Gastrocnemius medialis (tissue), 4 donors: ENCODE data around the gene CAMTA1. TPM values are rescaled to one million over a fixed set of nuclear protein-coding genes. Genes with fewer than 3 reads are reported as not detected.

Experiments used
- ATAC-seq, 2 donors: fragments of 150-250 bp; one replicate each; pipeline ENCODE4 v1.9.1; 2016
- DNase-seq, 2 donors: peaks; one replicate each; pipeline ENCODE4 v3.0.0-alpha.2; 2019
- H3K27ac ChIP-seq, 4 donors: fragments of 200-600 bp; sonication (generic); 1 replicate in 1 of 4; 2 replicates in 3 of 4; pipeline ENCODE4 v1.5.1; 2016 to 2018; ENCODE audit warnings: mild to moderate bottlenecking in 2 of 4, moderate library complexity in 1 of 4
- H3K27me3 ChIP-seq, 3 donors: fragments of 200-600 bp; sonication (generic) in 2 of 3; 1 replicate in 1 of 3; 2 replicates in 2 of 3; pipeline versions ENCODE4 v1.5.1 to v1.6.0; 2016 to 2019; ENCODE audit warnings: mild to moderate bottlenecking in 1 of 3, moderate library complexity in 1 of 3
- H3K36me3 ChIP-seq, 2 donors: fragments of 200-600 bp; sonication (generic) in 1 of 2; one replicate each; pipeline ENCODE4 v1.5.1; 2017 to 2018
- H3K4me1 ChIP-seq, 2 donors: fragments of 200-600 bp; sonication (generic) in 1 of 2; one replicate each; pipeline ENCODE4 v1.5.1; 2016 to 2017; ENCODE audit warnings: mild to moderate bottlenecking in 2 of 2
- H3K4me3 ChIP-seq, 4 donors: fragments of 200-600 bp; sonication (generic) in 3 of 4; 1 replicate in 1 of 4; 2 replicates in 3 of 4; pipeline ENCODE4 v1.5.1; 2016 to 2019; ENCODE audit warnings: mild to moderate bottlenecking in 2 of 4
- H3K9me3 ChIP-seq, 3 donors: fragments of 200-600 bp; sonication (generic) in 2 of 3; 1 replicate in 1 of 3; 2 replicates in 2 of 3; pipeline ENCODE4 v1.5.1; 2016 to 2019
- CTCF ChIP-seq, 5 experiments: fragments of 450-650 bp in 3 of 5; fragments of 200-600 bp in 2 of 5; sonication (generic) in 2 of 5; IDR thresholded peaks in 4 of 5; conservative IDR thresholded peaks in 1 of 5; 1 replicate in 4 of 5; 2 replicates in 1 of 5; pipeline ENCODE4 v1.5.1; 2016 to 2019; ENCODE audit warnings: antibody characterized with exemption in 5 of 5, mild to moderate bottlenecking in 3 of 5, moderate library complexity in 3 of 5
- POLR2A ChIP-seq, 2 donors: fragments of 450-650 bp; IDR thresholded peaks; one replicate each; pipeline ENCODE4 v1.6.1; 2017; ENCODE audit warnings: antibody characterized with exemption in 2 of 2, mild to moderate bottlenecking in 2 of 2, moderate library complexity in 2 of 2
- in situ Hi-C, 4 donors: fragments of 200-750 bp; cut with MboI; loops; one replicate each; pipeline versions ENCODE4 v1.15.0 to v1.8.0; 2017; ENCODE audit warnings: low sequenced_read_pairs in 4 of 4
- intact Hi-C: fragments of 100-400 bp; cut with DNase I; formaldehyde crosslinking; loops from one replicate; pipeline ENCODE4 v1.15.1; 2023; ENCODE audit warnings: low total_unique reads
- total RNA-seq, 4 donors: library from RNA; depleted of rRNA; stranded (reverse); fragments of >200 nt; gene quantifications; one replicate each; pipeline versions ENCODE4 v1.1.0 to v1.2.3, GENCODE V29; 2016

Gene CAMTA1
- total RNA-seq, 4 donors from 2014 or later = 60.5 to 113 (median 70.4) TPM

- no peaks in the 10 kb centered on the region for H3K27me3 ChIP-seq
- no peak overlapping the region for H3K27ac ChIP-seq
- in situ Hi-C loops (no loop called here), intact Hi-C loops (no loop called here)
- H3K36me3 ChIP-seq = no peaks in the 10 kb centered on the region
- TF ChIP-seq POLR2A (IDR thresholded peaks at IDR 0.05) = no peak
- no peak for TF ChIP-seq CTCF (IDR thresholded peaks at IDR 0.05 in 4 of 5, conservative IDR thresholded peaks at IDR 0.05 in 1 of 5)
- H3K4me1 ChIP-seq = peaks cover 5 to 7% of the 10 kb centered on the region in 2 donors
- ATAC-seq = no peak
- no peak for DNase-seq
- no peaks in the 10 kb centered on the region for H3K9me3 ChIP-seq
- H3K4me3 ChIP-seq = no peak overlapping the region
Measured at GRCh38 chr1:6927626-6928025, 142.4 kb downstream of the CAMTA1 start.

GRCh38 chr1:6928106-6928885, 143.0 kb downstream of the CAMTA1 start:
- no peaks in the 10 kb centered on the region for H3K9me3 ChIP-seq
- no peak for TF ChIP-seq CTCF (IDR thresholded peaks at IDR 0.05 in 4 of 5, conservative IDR thresholded peaks at IDR 0.05 in 1 of 5)
- TF ChIP-seq POLR2A (IDR thresholded peaks at IDR 0.05) = no peak
- H3K4me1 ChIP-seq = peaks cover 0 to 2% of the 10 kb centered on the region in 2 donors
- no peak overlapping the region for H3K4me3 ChIP-seq
- DNase-seq = no peak
- ATAC-seq = no peak
- no peak overlapping the region for H3K27ac ChIP-seq
- intact Hi-C loops = no loop called here
- no peaks in the 10 kb centered on the region for H3K36me3 ChIP-seq
- in situ Hi-C loops = no loop called here
- H3K27me3 ChIP-seq = no peaks in the 10 kb centered on the region

GRCh38 chr1:6930732-6931300, 145.6 kb downstream of the CAMTA1 start:
- Histone ChIP-seq H3K27me3 (peaks cover 7 to 19% (median 17%) of the 10 kb centered on the region in 3 donors), H3K4me3 (no peak overlapping the region), H3K27ac (no peak overlapping the region), H3K36me3 (no peaks in the 10 kb centered on the region), H3K9me3 (no peaks in the 10 kb centered on the region), H3K4me1 (peaks cover 0 to 8% of the 10 kb centered on the region in 2 donors)
- DNase-seq = no peak
- TF ChIP-seq CTCF (IDR thresholded peaks at IDR 0.05 in 4 of 5, conservative IDR thresholded peaks at IDR 0.05 in 1 of 5) (no peak), POLR2A (IDR thresholded peaks at IDR 0.05) (no peak)
- intact Hi-C loops = no loop called here
- in situ Hi-C loops = no loop called here
- no peak for ATAC-seq

- TF ChIP-seq POLR2A (IDR thresholded peaks at IDR 0.05) = no peak
- TF ChIP-seq CTCF (IDR thresholded peaks at IDR 0.05 in 4 of 5, conservative IDR thresholded peaks at IDR 0.05 in 1 of 5) = no peak
- ATAC-seq (no peak), DNase-seq (no peak)
- no peaks in the 10 kb centered on the region for H3K36me3 ChIP-seq
- H3K4me3 ChIP-seq = peak overlapping the region in 3 of 4 donors; percentile 7 to 10 (median 7)
- intact Hi-C loops = no loop called here
- in situ Hi-C loops = no loop called here
- no peak overlapping the region for H3K27ac ChIP-seq
- H3K9me3 ChIP-seq = no peaks in the 10 kb centered on the region
- H3K4me1 ChIP-seq = peaks cover 0 to 10% of the 10 kb centered on the region in 2 donors
- H3K27me3 ChIP-seq = peaks cover 12 to 31% (median 31%) of the 10 kb centered on the region in 3 donors
Measured at GRCh38 chr1:6935361-6935883, 150.2 kb downstream of the CAMTA1 start.
